HCT116 (cell line): ENCODE data around the gene STEAP1. TPM values are rescaled to one million over a fixed set of nuclear protein-coding genes. Genes with fewer than 3 reads are reported as not detected.

Source experiments
- ATAC-seq: fragments of 200-7000 bp; cut with Tn5 transposase; 2 replicates; pipeline ENCODE4 v1.9.1; 2020; ENCODE audit warnings: mild to moderate bottlenecking, moderate library complexity
- BruUV-seq: library from RNA; stranded (reverse); fragments of 400-500 nt; replicated peaks from 2 replicates; lab custom pipeline; 2021; lab: Mats Ljungman, UMichigan
- CTCF ChIA-PET: fragments of 300-600 bp; sonication (Branson Sonifier 250); formaldehyde crosslinking; loops from one replicate; lab custom pipeline; 2021; ENCODE audit warnings: antibody characterized with exemption; lab: Charles Lee
- POLR2A ChIA-PET: fragments of 300-600, 350-600 bp; sonication (Branson Sonifier 250); formaldehyde crosslinking; loops from one replicate; lab custom pipeline; 2021; ENCODE audit warnings: antibody characterized with exemption; lab: Charles Lee
- RAD21 ChIA-PET, 2 experiments: fragments of 300-600 bp; sonication (Branson Sonifier 250); formaldehyde crosslinking; loops; one replicate each; lab custom pipeline; 2023; ENCODE audit warnings: low total read pairs in 2 of 2; ENCODE audit not compliant: uncharacterized antibody in 2 of 2, unreplicated experiment in 2 of 2, low non-redundant PET in 1 of 2; lab: Charles Lee
- DNase-seq: peaks from one replicate; pipeline ENCODE4 v3.0.0-alpha.2; 2010; ENCODE audit warnings: low read depth, low spot score
- H2AFZ ChIP-seq: fragments of 200-600 bp; shearing (Covaris generic), sonication (generic); 2 replicates; pipeline ENCODE4 v1.6.1; 2017; ENCODE audit warnings: low read depth, mixed run types, mixed read lengths, antibody characterized with exemption, low read length; ENCODE audit not compliant: poor library complexity, severe bottlenecking
- H3K27ac ChIP-seq: 2 replicates; pipeline ENCODE4 v1.5.1; 2012; ENCODE audit warnings: low read depth, low read length
- H3K27me3 ChIP-seq: fragments of 200-600 bp; sonication (generic); 2 replicates; pipeline ENCODE4 v1.6.1; 2016; ENCODE audit warnings: mixed run types, low read length, mixed read lengths; ENCODE audit not compliant: insufficient read depth
- H3K36me3 ChIP-seq, 2 experiments: fragments of 200-500 bp in 1 of 2; fragments of 200-600 bp in 1 of 2; sonication (Bioruptor generic) in 1 of 2; sonication (generic) in 1 of 2; 2 replicates each; pipeline versions ENCODE4 v1.5.1 to v1.6.1; 2014 to 2016; ENCODE audit warnings: low read length in 2 of 2, inconsistent platforms in 1 of 2, mixed read lengths in 1 of 2, mixed run types in 1 of 2; ENCODE audit not compliant: insufficient read depth in 2 of 2, control insufficient read depth in 1 of 2
- H3K4me1 ChIP-seq, 2 experiments: fragments of 200-600 bp in 1 of 2; sonication (generic) in 1 of 2; 2 replicates each; pipeline versions ENCODE4 v1.5.1 to v1.6.1; 2012 to 2017; ENCODE audit warnings: low read length in 2 of 2, inconsistent platforms in 1 of 2, mild to moderate bottlenecking in 1 of 2, mixed read lengths in 1 of 2, mixed run types in 1 of 2, moderate library complexity in 1 of 2; ENCODE audit not compliant: insufficient read depth in 2 of 2, control insufficient read depth in 1 of 2
- H3K4me2 ChIP-seq: fragments of 200-600 bp; sonication (generic); 2 replicates; pipeline ENCODE4 v1.6.1; 2017; ENCODE audit warnings: mixed run types, low read length, mixed read lengths
- H3K4me3 ChIP-seq, 2 experiments: fragments of 200-600 bp in 1 of 2; sonication (generic) in 1 of 2; replicated peaks in 1 of 2; 2 replicates each; pipeline ENCODE4 v1.5.1; 2011 to 2016; ENCODE audit warnings: low read length in 2 of 2, control low read depth in 1 of 2, low read depth in 1 of 2, mild to moderate bottlenecking in 1 of 2, mixed read lengths in 1 of 2, mixed run types in 1 of 2
- H3K79me2 ChIP-seq: fragments of 200-600 bp; sonication (generic); 2 replicates; pipeline ENCODE4 v1.6.1; 2017; ENCODE audit warnings: mild to moderate bottlenecking, mixed run types, low read length, moderate library complexity, mixed read lengths; ENCODE audit not compliant: insufficient read depth
- H3K9ac ChIP-seq: fragments of 200-600 bp; sonication (generic); 2 replicates; pipeline ENCODE4 v1.6.1; 2016; ENCODE audit warnings: low read length, mixed read lengths
- H3K9me2 ChIP-seq: fragments of 200-600 bp; sonication (generic), shearing (Covaris generic); 2 replicates; pipeline ENCODE4 v1.6.1; 2017; ENCODE audit warnings: mixed run types, mild to moderate bottlenecking, moderate library complexity; ENCODE audit not compliant: insufficient read depth
- H3K9me3 ChIP-seq, 2 experiments: fragments of 200-500 bp in 1 of 2; fragments of 200-600 bp in 1 of 2; sonication (Bioruptor generic) in 1 of 2; sonication (generic) in 1 of 2; 2 replicates each; pipeline ENCODE4 v1.6.1; 2014 to 2017; ENCODE audit warnings: low read length in 2 of 2, mixed read lengths in 2 of 2, inconsistent platforms in 1 of 2, low read depth in 1 of 2, mild to moderate bottlenecking in 1 of 2, mixed run types in 1 of 2, moderate library complexity in 1 of 2; ENCODE audit not compliant: control insufficient read depth in 1 of 2, insufficient read depth in 1 of 2
- H4K20me1 ChIP-seq: fragments of 200-600 bp; sonication (generic), shearing (Covaris generic); 2 replicates; pipeline ENCODE4 v1.6.1; 2017; ENCODE audit warnings: mixed run types, mild to moderate bottlenecking, moderate library complexity; ENCODE audit not compliant: insufficient read depth
- CBX3 ChIP-seq: IDR thresholded peaks from 2 replicates; pipeline ENCODE4 v1.6.1; 2012; ENCODE audit warnings: low read depth
- ELF1 ChIP-seq: IDR thresholded peaks from 2 replicates; pipeline ENCODE4 v1.6.1; 2012; ENCODE audit warnings: low read depth, borderline replicate concordance
- EZH2 ChIP-seq: fragments of 200-600 bp; sonication (generic); IDR thresholded peaks from 2 replicates; pipeline ENCODE4 v1.6.1; 2017; ENCODE audit warnings: antibody characterized with exemption, mixed run types
- EZH2phosphoT487 ChIP-seq: fragments of 200-600 bp; IDR thresholded peaks from 2 replicates; pipeline ENCODE4 v1.6.1; 2018; ENCODE audit warnings: antibody characterized with exemption, borderline replicate concordance
- FOSL1 ChIP-seq: IDR thresholded peaks from 2 replicates; pipeline ENCODE4 v1.6.1; 2012; ENCODE audit warnings: low read depth
- RAD21 ChIP-seq: IDR thresholded peaks from 2 replicates; pipeline ENCODE4 v1.6.1; 2012; ENCODE audit warnings: low read depth, mild to moderate bottlenecking
- SIN3A ChIP-seq: IDR thresholded peaks from 2 replicates; pipeline ENCODE4 v1.6.1; 2012; ENCODE audit warnings: low read depth
- SP1 ChIP-seq: IDR thresholded peaks from 2 replicates; pipeline ENCODE4 v1.6.1; 2012; ENCODE audit warnings: low read depth
- TCF7L2 ChIP-seq: IDR thresholded peaks from 2 replicates; pipeline ENCODE4 v1.7.0; 2011; ENCODE audit warnings: borderline replicate concordance, inconsistent platforms; ENCODE audit not compliant: insufficient read depth, insufficient read length; ENCODE audit errors: extremely low read depth
- YY1 ChIP-seq: IDR thresholded peaks from 2 replicates; pipeline ENCODE4 v1.6.1; 2011; ENCODE audit warnings: low read length, low read depth, moderate library complexity, mild to moderate bottlenecking; ENCODE audit not compliant: insufficient replicate concordance; ENCODE audit errors: extremely low read depth
- ZFX ChIP-seq: fragments of 450-650 bp; IDR thresholded peaks from 2 replicates; pipeline ENCODE4 v1.6.1; 2017
- ZNF274 ChIP-seq: fragments of 200-500 bp; sonication (Bioruptor generic); IDR thresholded peaks from 2 replicates; pipeline ENCODE4 v1.6.1; 2014; ENCODE audit warnings: mild to moderate bottlenecking, low read depth, low read length, inconsistent platforms
- intact Hi-C: fragments of 100-400 bp; cut with micrococcal nuclease; formaldehyde crosslinking; loops from 2 replicates; pipeline ENCODE4 v1.10.0; 2022
- total RNA-seq: library from RNA; stranded (reverse); gene quantifications from one replicate; pipeline ENCODE4 v1.2.1, GENCODE V29; 2021; ENCODE audit not compliant: unreplicated experiment
- TF ChIP-seq, protein P1 (sequence below), 3 experiments: fragments of 200-600 bp in 1 of 3; sonication (generic) in 1 of 3; IDR thresholded peaks in 2 of 3; conservative IDR thresholded peaks in 1 of 3; 2 replicates each; pipeline ENCODE4 v1.5.1; 2012 to 2017; ENCODE audit warnings: low read depth in 2 of 3, low read length in 2 of 3, antibody characterized with exemption in 1 of 3, borderline replicate concordance in 1 of 3, control low read depth in 1 of 3, mild to moderate bottlenecking in 1 of 3, mixed read lengths in 1 of 3, mixed run types in 1 of 3, moderate library complexity in 1 of 3; ENCODE audit not compliant: insufficient read depth in 1 of 3
- TF ChIP-seq, protein P2 (sequence below): IDR thresholded peaks from 2 replicates; pipeline ENCODE4 v1.6.1; 2012
- TF ChIP-seq, protein P3 (sequence below): IDR thresholded peaks from 2 replicates; pipeline ENCODE4 v1.6.1; 2012; ENCODE audit warnings: low read depth
- TF ChIP-seq, protein P4 (sequence below): IDR thresholded peaks from 2 replicates; pipeline ENCODE4 v1.6.1; 2012

STEAP1 gene
- total RNA-seq, 1 experiment from 2014 or later: 18.8 TPM

DNA sequence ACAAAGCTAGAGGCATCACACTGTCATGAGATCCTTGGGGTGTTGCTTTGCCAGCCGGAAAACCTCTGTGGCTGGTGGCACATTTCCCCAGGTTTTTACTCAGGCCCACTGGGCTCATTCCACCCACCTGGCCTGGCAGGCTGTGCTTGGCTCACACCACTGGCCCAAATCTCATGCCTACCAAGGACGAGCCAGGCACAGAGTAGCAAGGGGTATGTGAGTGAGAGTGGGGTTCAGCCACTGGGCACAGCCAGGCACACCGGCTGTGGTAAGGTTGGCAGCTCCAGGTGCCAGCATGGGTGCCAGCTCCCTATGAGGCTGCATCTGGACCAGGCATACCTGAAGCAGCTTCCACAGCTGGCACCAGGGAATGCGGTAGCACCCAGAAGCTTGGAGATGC lies 21.4 kb downstream of the STEAP1 start:
- DNase-seq (no peak), ATAC-seq (no peak)
- no TSS peak for BruUV-seq
- no peak for TF ChIP-seq EZH2phosphoT487
- no peak for TF ChIP-seq SP1
- TF ChIP-seq, protein P1, sequence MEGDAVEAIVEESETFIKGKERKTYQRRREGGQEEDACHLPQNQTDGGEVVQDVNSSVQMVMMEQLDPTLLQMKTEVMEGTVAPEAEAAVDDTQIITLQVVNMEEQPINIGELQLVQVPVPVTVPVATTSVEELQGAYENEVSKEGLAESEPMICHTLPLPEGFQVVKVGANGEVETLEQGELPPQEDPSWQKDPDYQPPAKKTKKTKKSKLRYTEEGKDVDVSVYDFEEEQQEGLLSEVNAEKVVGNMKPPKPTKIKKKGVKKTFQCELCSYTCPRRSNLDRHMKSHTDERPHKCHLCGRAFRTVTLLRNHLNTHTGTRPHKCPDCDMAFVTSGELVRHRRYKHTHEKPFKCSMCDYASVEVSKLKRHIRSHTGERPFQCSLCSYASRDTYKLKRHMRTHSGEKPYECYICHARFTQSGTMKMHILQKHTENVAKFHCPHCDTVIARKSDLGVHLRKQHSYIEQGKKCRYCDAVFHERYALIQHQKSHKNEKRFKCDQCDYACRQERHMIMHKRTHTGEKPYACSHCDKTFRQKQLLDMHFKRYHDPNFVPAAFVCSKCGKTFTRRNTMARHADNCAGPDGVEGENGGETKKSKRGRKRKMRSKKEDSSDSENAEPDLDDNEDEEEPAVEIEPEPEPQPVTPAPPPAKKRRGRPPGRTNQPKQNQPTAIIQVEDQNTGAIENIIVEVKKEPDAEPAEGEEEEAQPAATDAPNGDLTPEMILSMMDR (IDR thresholded peaks at IDR 0.05 in 2 of 3, conservative IDR thresholded peaks at IDR 0.05 in 1 of 3; ENCODE audit: borderline replicate concordance in 1 of 3, insufficient read depth in 1 of 3, low read depth in 2 of 3, low read length in 2 of 3): no peak
- TF ChIP-seq ZNF274: no peak
- no peak for TF ChIP-seq TCF7L2
- TF ChIP-seq ZFX: no peak
- no peak for TF ChIP-seq YY1
- no peak for TF ChIP-seq SIN3A
- no peak for TF ChIP-seq ELF1
- TF ChIP-seq, protein P2, sequence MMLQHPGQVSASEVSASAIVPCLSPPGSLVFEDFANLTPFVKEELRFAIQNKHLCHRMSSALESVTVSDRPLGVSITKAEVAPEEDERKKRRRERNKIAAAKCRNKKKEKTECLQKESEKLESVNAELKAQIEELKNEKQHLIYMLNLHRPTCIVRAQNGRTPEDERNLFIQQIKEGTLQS: no peak
- TF ChIP-seq CBX3: no peak
- TF ChIP-seq RAD21: no peak
- TF ChIP-seq FOSL1: no peak
- TF ChIP-seq, protein P3, sequence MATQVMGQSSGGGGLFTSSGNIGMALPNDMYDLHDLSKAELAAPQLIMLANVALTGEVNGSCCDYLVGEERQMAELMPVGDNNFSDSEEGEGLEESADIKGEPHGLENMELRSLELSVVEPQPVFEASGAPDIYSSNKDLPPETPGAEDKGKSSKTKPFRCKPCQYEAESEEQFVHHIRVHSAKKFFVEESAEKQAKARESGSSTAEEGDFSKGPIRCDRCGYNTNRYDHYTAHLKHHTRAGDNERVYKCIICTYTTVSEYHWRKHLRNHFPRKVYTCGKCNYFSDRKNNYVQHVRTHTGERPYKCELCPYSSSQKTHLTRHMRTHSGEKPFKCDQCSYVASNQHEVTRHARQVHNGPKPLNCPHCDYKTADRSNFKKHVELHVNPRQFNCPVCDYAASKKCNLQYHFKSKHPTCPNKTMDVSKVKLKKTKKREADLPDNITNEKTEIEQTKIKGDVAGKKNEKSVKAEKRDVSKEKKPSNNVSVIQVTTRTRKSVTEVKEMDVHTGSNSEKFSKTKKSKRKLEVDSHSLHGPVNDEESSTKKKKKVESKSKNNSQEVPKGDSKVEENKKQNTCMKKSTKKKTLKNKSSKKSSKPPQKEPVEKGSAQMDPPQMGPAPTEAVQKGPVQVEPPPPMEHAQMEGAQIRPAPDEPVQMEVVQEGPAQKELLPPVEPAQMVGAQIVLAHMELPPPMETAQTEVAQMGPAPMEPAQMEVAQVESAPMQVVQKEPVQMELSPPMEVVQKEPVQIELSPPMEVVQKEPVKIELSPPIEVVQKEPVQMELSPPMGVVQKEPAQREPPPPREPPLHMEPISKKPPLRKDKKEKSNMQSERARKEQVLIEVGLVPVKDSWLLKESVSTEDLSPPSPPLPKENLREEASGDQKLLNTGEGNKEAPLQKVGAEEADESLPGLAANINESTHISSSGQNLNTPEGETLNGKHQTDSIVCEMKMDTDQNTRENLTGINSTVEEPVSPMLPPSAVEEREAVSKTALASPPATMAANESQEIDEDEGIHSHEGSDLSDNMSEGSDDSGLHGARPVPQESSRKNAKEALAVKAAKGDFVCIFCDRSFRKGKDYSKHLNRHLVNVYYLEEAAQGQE: no peak
- TF ChIP-seq EZH2: no peak
- TF ChIP-seq, protein P4, sequence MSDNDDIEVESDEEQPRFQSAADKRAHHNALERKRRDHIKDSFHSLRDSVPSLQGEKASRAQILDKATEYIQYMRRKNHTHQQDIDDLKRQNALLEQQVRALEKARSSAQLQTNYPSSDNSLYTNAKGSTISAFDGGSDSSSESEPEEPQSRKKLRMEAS: no peak
- H3K4me2 ChIP-seq: no peak overlapping the region
- ChIA-PET CTCF (no interaction called here), RAD21 (no interaction called here), POLR2A (no interaction called here)
- H3K4me1 ChIP-seq: peaks cover 27 to 35% of the 10 kb centered on the region in 2 experiments
- no peak overlapping the region for H3K4me3 ChIP-seq
- H3K36me3 ChIP-seq: no peaks in the 10 kb centered on the region
- H4K20me1 ChIP-seq: no peaks in the 10 kb centered on the region
- H3K79me2 ChIP-seq: no peaks in the 10 kb centered on the region
- H3K27ac ChIP-seq: no peak overlapping the region
- H2AFZ ChIP-seq: no peak overlapping the region
- intact Hi-C loops: no loop called here
- peaks cover 14% of the 10 kb centered on the region in 2 experiments; a peak in 2 of 4 replicates for H3K9me3 ChIP-seq
- H3K9ac ChIP-seq: no peak overlapping the region
- H3K27me3 ChIP-seq: no peaks in the 10 kb centered on the region
- no peaks in the 10 kb centered on the region for H3K9me2 ChIP-seq
